Measurements from ENCODE around the gene SAMD4B. TPM values are rescaled to one million over a fixed set of nuclear protein-coding genes. Genes with fewer than 3 reads are reported as not detected.
"Not testable (repeated sequence)": the region's sequence is repeated elsewhere in the genome, so short reads cannot be mapped to it uniquely, and the experiment has no call there.

SAMD4B gene
- total and polyA plus RNA-seq, 2 donors (not counting 1 experiment from before 2014, with no cell fraction given) = 33.0 to 39.1 TPM

DNA sequence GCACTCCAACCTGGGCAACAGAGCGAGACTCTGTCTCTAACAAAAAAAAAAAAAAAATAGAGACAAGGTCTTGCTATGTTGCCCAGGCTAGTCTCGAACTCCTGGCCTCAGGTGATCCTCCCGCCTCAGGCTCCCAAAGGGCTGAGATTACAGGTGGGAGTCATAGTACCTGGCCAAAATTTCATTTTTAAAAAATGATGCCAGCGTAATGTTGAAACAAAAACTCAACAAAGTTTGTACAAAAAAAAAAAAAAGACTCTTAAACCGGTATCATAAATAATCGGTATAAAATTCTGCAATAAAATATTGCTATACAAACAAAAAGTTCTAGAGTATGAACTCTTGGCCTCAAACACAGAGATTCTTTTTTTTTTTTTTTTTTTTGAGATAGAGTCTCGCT is 9.9 kb upstream of the SAMD4B start:
- Histone ChIP-seq H3K27me3 (ENCODE audit: control insufficient read depth, insufficient read depth, low read length) (no peaks in the 10 kb centered on the region), H2AFZ (ENCODE audit: low read length) (no peak overlapping the region), H3K4me2 (ENCODE audit: extremely low read depth, insufficient read depth, low read length) (no peak overlapping the region), H3K79me2 (ENCODE audit: control insufficient read depth, insufficient read depth, low read length) (no peaks in the 10 kb centered on the region), H3K9me3 (ENCODE audit: control insufficient read depth, insufficient read depth, low read depth, low read length) (no peaks in the 10 kb centered on the region), H4K20me1 (ENCODE audit: control insufficient read depth, extremely low read depth, insufficient read depth, low read length) (no peaks in the 10 kb centered on the region), H3K4me1 (ENCODE audit: control insufficient read depth, extremely low read depth, insufficient read depth, low read length) (peaks cover 2% of the 10 kb centered on the region), H3K27ac (ENCODE audit: insufficient read depth, low read length) (no peak overlapping the region), H3K4me3 (replicated peaks in 1 of 4; ENCODE audit: control extremely low read depth in 1 of 4, insufficient read depth in 1 of 4, low read depth in 3 of 4, low read length in 4 of 4) (no peak overlapping the region), H3K9ac (ENCODE audit: insufficient read depth, low read length) (no peak overlapping the region), H3K36me3 (ENCODE audit: control insufficient read depth, insufficient read depth, low read length) (no peaks in the 10 kb centered on the region)
- no peak for DNase-seq (ENCODE audit: low read depth in 2 of 2)
- TF ChIP-seq EZH2 (IDR thresholded peaks at IDR 0.05; ENCODE audit: low read length, missing control alignments) = no peak
- TF ChIP-seq, protein P1, sequence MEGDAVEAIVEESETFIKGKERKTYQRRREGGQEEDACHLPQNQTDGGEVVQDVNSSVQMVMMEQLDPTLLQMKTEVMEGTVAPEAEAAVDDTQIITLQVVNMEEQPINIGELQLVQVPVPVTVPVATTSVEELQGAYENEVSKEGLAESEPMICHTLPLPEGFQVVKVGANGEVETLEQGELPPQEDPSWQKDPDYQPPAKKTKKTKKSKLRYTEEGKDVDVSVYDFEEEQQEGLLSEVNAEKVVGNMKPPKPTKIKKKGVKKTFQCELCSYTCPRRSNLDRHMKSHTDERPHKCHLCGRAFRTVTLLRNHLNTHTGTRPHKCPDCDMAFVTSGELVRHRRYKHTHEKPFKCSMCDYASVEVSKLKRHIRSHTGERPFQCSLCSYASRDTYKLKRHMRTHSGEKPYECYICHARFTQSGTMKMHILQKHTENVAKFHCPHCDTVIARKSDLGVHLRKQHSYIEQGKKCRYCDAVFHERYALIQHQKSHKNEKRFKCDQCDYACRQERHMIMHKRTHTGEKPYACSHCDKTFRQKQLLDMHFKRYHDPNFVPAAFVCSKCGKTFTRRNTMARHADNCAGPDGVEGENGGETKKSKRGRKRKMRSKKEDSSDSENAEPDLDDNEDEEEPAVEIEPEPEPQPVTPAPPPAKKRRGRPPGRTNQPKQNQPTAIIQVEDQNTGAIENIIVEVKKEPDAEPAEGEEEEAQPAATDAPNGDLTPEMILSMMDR (conservative IDR thresholded peaks at IDR 0.05 in 1 of 2, IDR thresholded peaks at IDR 0.05 in 1 of 2; ENCODE audit: low read depth in 1 of 2, low read length in 2 of 2) = no peak

DNA sequence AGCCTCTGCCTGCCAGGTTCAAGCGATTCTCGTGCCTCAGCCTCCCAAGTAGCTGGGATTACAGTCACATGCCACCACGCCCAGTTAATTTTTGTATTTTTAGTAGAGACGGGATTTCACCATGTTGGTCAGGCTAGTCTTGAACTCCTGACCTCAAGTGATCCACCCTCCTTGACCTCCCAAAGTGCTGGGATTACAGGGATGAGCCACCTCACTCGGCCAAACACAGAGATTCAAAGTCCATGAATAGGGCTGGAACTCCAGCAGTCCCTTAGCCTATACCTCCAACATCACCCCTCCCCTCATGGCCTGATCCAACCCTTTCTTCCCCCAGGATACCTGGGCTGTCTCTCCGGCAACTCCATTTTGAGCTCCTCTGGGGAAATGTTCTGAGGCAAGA is 9.5 kb upstream of the SAMD4B start:
- H2AFZ ChIP-seq (ENCODE audit: low read length); H3K27ac ChIP-seq (ENCODE audit: insufficient read depth, low read length): not testable (repeated sequence)

DNA sequence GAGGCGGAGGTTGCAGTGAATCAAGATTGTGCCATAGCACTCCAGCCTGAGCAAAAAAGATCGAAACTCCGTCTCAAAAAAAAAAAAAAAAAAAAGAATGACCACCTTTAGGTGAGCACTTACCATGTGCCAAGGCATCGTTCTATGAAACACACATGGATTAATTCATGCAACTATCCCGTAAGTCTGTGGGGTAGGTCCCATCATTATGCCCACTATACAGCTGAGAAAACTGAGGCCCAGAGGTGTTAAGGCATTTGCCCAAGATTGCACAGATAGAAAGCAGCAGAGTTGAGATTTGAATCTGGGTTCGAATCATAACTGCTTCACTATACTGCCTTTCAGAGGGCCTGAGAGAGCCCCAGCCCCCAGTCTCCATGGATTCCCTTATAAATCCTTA is 8.7 kb upstream of the SAMD4B start:
- Histone ChIP-seq H3K9ac (ENCODE audit: insufficient read depth, low read length) (no peak overlapping the region), H3K27me3 (ENCODE audit: control insufficient read depth, insufficient read depth, low read length) (no peaks in the 10 kb centered on the region), H3K79me2 (ENCODE audit: control insufficient read depth, insufficient read depth, low read length) (no peaks in the 10 kb centered on the region), H3K4me2 (ENCODE audit: extremely low read depth, insufficient read depth, low read length) (no peak overlapping the region), H2AFZ (ENCODE audit: low read length) (no peak overlapping the region), H3K4me1 (ENCODE audit: control insufficient read depth, extremely low read depth, insufficient read depth, low read length) (peaks cover 2% of the 10 kb centered on the region), H3K9me3 (ENCODE audit: control insufficient read depth, insufficient read depth, low read depth, low read length) (no peaks in the 10 kb centered on the region), H4K20me1 (ENCODE audit: control insufficient read depth, extremely low read depth, insufficient read depth, low read length) (no peaks in the 10 kb centered on the region), H3K36me3 (ENCODE audit: control insufficient read depth, insufficient read depth, low read length) (no peaks in the 10 kb centered on the region), H3K27ac (ENCODE audit: insufficient read depth, low read length) (no peak overlapping the region), H3K4me3 (replicated peaks in 1 of 4; ENCODE audit: control extremely low read depth in 1 of 4, insufficient read depth in 1 of 4, low read depth in 3 of 4, low read length in 4 of 4) (no peak overlapping the region)
- TF ChIP-seq, protein P1 (conservative IDR thresholded peaks at IDR 0.05 in 1 of 2, IDR thresholded peaks at IDR 0.05 in 1 of 2; ENCODE audit: low read depth in 1 of 2, low read length in 2 of 2) = no peak
- no peak for TF ChIP-seq EZH2 (IDR thresholded peaks at IDR 0.05; ENCODE audit: low read length, missing control alignments)
- DNase-seq (ENCODE audit: low read depth in 2 of 2) = no peak

More for the DNA sequence above, 9.5 kb upstream of the SAMD4B start:
- not testable (repeated sequence) for H4K20me1 ChIP-seq (ENCODE audit: control insufficient read depth, extremely low read depth, insufficient read depth, low read length); H3K4me1 ChIP-seq (ENCODE audit: control insufficient read depth, extremely low read depth, insufficient read depth, low read length); H3K9me3 ChIP-seq (ENCODE audit: control insufficient read depth, insufficient read depth, low read depth, low read length); H3K79me2 ChIP-seq (ENCODE audit: control insufficient read depth, insufficient read depth, low read length); H3K4me3 ChIP-seq (replicated peaks in 1 of 4; ENCODE audit: control extremely low read depth in 1 of 4, insufficient read depth in 1 of 4, low read depth in 3 of 4, low read length in 4 of 4); H3K36me3 ChIP-seq (ENCODE audit: control insufficient read depth, insufficient read depth, low read length); H3K4me2 ChIP-seq (ENCODE audit: extremely low read depth, insufficient read depth, low read length); H3K9ac ChIP-seq (ENCODE audit: insufficient read depth, low read length); H3K27me3 ChIP-seq (ENCODE audit: control insufficient read depth, insufficient read depth, low read length); DNase-seq (ENCODE audit: low read depth in 2 of 2)

All from fibroblast of lung (primary cell).